Stimulated activated CD4-positive, alpha-beta T cell treated with anti-CD3 and anti-CD28 coated beads, Interleukin-15, amount 100 ng/mL, for 1 hour (primary cell): Measurements from ENCODE around the gene PCIF1.

Experiments used
- DNase-seq, 2 donors: peaks; one replicate each; pipeline ENCODE4 v3.0.0-alpha.2; 2020; ENCODE audit warnings: low read depth in 1 of 2, low spot score in 1 of 2

Gene PCIF1

GRCh38 chr20:45964006-45964400, 29.5 kb downstream of the PCIF1 start:
- DNase-seq = no peak

GRCh38 chr20:45965169-45966002, 30.9 kb downstream of the PCIF1 start:
- DNase-seq = no peak

DNA sequence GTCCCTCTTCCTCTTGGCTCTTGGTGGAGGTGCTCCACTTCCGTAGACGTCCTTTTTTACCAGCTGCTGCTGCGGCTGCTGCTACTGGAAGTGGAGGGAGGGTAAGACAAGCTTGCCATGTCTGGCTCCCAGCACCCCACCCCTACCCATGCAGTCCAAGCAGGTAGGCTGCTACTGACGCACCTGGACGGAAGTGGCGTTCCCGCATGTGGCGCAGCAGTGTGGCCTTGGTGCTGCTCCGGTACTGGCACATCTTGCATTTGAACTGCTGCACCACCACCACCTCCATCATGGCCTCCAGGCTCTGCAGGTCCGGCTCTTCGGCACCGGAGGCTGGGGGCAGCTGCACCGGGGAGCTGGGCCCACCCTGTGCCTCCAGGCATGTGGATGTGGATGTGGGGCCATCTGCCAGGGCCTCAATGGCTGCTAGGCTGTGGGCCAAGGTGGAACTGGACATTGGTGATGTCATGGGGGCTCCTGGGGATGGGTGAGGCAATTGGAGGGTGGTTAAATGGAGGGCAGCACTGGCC, 33.1 kb downstream of the PCIF1 start:
- no peak for DNase-seq

- DNase-seq = no peak
Measured at GRCh38 chr20:45968081-45968671, 33.7 kb downstream of the PCIF1 start.

DNA sequence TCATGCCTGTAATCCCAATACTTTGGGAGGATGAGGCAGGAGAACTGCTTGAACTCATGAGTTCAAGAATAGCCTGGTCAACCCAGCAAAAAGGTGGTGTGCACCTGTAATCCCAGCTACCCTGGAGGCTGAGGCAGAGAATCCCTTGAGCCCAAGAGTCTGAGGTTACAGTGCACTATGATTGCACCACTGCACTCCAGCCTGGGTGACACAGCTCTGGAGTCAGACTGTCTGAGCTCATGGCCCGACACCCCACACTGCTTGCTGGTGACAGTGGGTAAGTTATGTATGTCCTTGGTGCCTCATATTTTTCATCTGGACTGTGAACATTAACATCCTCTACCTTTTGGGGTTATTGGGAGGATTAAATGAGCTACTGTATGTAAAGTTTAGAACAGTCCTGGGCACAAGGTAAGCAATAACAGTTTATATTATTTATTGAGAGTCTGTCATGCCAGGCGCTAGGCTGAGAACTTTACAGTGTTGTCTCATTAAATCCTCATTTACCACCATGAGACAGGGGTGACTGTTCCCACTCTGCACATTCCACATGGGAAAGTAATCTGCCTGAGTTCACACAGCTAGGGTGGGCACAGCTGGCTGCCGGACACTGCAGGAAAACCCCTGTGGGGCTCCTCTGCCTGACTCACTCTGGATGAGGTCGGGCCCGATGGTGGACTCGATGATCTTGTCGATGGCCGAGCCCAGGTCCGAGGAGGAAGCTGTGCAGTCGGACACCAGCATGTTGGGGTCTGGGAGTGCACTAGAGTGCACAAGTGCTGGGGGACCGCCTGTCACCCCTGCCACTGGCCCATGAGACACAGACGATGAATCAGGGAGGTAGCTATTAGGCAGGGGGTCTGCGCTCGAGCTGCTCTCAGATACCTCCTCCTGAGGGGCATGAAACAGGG, 34.6 kb downstream of the PCIF1 start:
- DNase-seq = no peak

DNA sequence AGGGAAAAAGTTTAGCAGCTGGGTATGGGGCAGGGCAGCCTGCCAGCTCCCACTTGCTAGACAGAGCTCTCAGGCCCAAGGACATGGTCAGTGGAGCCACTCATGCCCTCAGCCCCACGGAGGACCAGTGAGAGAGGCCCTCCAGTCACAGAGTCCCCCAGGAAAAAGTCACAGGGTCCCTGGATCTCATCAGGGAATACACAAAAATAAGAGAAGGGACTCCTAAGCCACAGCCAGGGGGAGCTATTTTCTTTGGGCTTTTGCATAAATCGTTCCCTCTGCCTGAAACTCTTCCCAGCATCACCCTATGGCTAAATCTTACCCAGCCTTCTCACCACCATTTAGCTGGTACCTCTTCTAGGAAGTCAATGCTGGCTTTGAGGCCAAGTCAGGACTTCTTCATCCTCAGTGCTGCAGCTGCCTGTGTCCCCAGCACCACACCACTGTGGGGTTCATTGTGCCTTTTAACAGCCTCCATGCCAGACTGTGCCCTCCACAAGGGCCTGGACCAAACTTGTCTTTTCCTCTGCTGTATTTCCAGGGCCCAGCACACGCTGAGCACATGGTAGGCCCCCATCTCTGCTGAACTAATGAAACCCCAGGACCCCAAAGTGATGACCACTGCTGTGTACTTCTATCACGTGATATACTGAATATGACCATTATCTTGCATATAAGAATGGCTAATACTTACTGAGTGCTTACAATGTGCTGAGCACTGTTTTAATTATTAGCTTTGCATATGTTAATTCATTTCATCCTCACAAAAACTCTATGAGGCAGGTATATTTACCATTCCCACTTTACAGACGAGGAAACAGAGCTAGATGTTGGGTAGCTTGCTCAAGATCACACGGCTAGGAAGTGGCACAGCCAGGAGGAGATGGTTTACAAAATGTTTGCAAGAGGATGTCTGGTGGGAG, 35.5 kb downstream of the PCIF1 start:
- DNase-seq = no peak

- no peak for DNase-seq
Measured at GRCh38 chr20:45970646-45971424, 36.4 kb downstream of the PCIF1 start.

DNA sequence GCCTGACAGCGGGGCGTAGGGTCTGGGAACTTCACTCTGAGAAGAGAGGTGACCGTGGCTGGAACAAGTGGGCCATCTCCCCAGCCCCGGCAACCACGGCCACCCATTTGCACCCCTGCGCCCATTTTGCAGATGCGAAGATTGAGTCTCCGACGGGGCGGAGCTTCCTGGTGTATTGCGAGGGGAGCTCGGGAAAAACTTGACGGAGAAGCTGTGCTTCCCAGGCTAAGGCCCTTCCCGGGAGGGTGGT, 36.9 kb downstream of the PCIF1 start:
- DNase-seq = no peak

- DNase-seq = peak; percentile 93 to 94
Measured at GRCh38 chr20:45971675-45972499, 37.4 kb downstream of the PCIF1 start, which contains the start of gene ZNF335. ZNF335 (minus strand) TSS chr20:45972203; CDS start chr20:45971410, 793 bp downstream.

DNA sequence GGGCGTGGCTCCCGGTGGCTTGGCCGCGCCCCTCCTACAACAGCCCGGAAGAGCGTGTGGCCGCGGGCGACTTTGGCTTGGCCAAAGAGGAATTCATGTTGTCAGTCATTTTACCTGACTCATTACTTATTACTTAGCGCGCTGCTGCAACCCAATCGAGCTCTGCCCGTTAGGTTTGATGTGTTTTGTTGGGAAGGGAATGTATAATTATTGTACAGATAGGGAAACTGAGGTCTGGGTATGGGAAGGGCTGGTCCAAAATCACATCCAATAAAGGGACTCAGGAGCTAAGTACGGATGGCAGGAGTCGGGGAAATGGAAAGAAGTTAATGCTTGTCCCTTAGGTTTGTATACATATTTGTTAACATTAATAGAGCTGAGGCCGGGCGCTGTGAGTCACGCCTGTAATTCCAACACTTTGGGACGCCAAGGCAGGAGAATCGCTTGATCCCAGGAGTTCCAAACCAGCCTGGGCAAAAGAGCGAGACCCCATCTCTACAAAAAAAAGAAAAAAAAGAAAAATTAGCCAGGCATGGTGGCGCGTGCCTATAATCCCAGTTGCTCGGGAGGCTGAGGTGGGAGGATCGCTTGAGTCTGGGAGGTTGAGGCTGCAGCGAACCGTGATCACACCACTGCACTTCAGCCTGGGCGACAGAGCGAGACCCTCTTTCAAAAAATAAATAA, 38.2 kb downstream of the PCIF1 start:
- no peak for DNase-seq

DNA sequence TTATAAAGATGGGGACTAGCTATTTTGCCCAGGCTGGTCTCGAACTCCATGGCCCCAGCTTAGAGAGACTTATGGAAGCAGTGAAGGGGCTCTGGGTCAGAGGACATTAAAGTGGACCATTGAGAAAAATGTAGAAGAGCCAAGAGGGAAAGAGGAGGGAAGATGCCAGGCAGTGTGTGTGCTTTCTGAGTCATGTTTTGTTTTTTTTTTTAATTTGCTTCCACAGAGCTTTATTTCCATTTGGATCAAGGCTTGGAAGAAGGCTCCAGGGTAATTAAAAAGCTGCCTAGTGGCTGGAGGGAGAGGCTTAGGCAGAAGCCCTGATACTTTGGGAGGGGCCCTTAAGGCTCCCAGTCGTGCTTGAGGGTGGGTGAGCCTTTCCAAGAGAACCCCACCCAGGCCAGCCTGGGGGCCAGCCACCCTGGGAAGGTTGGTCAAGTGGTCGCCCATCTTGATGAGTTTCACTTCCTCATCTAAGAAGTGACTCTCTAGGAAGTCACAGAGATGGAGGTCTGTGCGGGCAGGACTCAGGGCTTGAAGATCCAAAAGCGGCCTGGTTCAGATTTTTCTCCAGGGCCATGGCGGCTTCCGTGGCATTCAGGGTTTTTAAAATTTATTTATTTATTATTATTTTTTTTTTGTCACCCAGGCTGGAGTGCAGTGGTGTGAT, 40.5 kb downstream of the PCIF1 start:
- no peak for DNase-seq

- no peak for DNase-seq
Measured at GRCh38 chr20:45975686-45976085, 41.2 kb downstream of the PCIF1 start.

- no peak for DNase-seq
Measured at GRCh38 chr20:45976086-45976485, 41.6 kb downstream of the PCIF1 start.

GRCh38 chr20:45981261-45981660, 46.8 kb downstream of the PCIF1 start:
- no peak for DNase-seq

- DNase-seq = no peak
Measured at GRCh38 chr20:45983279-45983743, 48.8 kb downstream of the PCIF1 start.

DNA sequence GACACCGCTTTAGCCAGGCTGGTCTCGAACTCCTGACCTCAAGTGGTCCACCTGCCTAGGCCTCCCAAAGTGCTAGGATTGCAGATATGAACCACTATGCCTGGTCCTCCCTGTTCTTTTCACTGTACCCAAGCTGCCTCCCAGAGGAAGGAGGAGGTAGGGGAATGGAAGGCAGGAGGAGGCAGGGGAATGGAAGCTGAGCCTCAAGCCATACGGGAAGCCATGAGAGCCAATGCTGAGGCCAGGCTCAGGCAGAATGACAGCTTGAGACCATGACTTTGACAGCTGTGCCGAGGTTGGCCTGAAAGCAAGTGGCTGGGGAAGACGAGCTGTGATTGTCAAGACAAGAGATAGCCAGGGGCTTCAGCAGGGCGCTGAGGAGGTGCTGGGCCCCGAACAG, 51.1 kb downstream of the PCIF1 start:
- DNase-seq = no peak

DNA sequence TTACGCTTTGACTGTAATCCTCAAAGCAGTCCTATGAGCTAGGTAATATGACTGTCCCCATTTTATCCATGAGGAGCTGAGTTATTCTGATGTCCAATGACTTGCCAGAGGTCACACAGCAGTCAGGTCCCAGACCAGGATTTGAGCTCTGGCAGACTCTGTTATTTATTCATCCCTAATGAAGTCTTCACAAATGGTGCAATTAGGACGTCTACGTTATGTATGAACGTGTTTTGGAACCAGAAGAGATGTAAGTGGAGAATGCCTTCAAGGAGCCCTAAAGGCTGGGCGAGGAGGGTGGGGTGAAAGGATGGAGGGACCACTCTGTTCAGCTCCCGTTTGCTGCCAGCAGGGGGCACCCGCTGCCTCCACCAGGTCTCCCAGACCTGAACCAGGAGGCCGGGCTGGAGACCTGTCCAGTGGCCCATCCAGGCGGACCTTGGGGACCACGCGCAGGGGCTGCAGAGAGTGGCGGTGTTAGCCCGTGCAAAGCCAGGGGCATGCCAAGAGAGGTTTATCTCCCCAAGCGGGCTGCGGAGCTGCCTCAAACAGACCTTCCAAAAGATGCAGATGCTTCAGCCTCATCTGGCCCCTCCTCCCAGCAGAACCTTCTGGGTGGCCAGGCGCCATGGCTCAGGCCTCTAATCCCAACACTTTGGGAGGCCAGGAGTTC, 52.8 kb downstream of the PCIF1 start:
- DNase-seq = peak; percentile 55 to 67
